Panc1 (cell line): ENCODE data around the gene TRNAU1AP. TPM values are rescaled to one million over a fixed set of nuclear protein-coding genes. Genes with fewer than 3 reads are reported as not detected.

Experiments
- ATAC-seq: fragments of 200-7000 bp; cut with Tn5 transposase; 2 replicates; pipeline ENCODE4 v1.9.1; 2020; ENCODE audit warnings: mild to moderate bottlenecking, moderate library complexity
- BruUV-seq: library from RNA; stranded (reverse); fragments of 400-500 nt; replicated peaks from 2 replicates; lab custom pipeline; 2021; lab: Mats Ljungman, UMichigan
- CTCF ChIA-PET: fragments of 300-600 bp; sonication (Branson Sonifier 250); formaldehyde crosslinking; loops from one replicate; lab custom pipeline; 2022; ENCODE audit warnings: antibody characterized with exemption; lab: Charles Lee
- POLR2A ChIA-PET: fragments of 300-600 bp; sonication (Branson Sonifier 250); formaldehyde crosslinking; loops from one replicate; lab custom pipeline; 2022; ENCODE audit warnings: antibody characterized with exemption; lab: Charles Lee
- DNase-seq: peaks from one replicate; pipeline ENCODE4 v3.0.0-alpha.2; 2010; ENCODE audit warnings: low read depth, low spot score
- H3K27ac ChIP-seq: 2 replicates; pipeline ENCODE4 v1.5.1; 2011; ENCODE audit warnings: mild to moderate bottlenecking, low read length, inconsistent platforms
- H3K27me3 ChIP-seq: fragments of 200-500 bp; sonication (Bioruptor generic); 2 replicates; pipeline ENCODE4 v1.6.0; 2014; ENCODE audit warnings: low read length, inconsistent platforms; ENCODE audit not compliant: control insufficient read depth, insufficient read depth
- H3K36me3 ChIP-seq: fragments of 200-500 bp; sonication (Bioruptor generic); 2 replicates; pipeline ENCODE4 v1.5.1; 2014; ENCODE audit warnings: inconsistent platforms, mild to moderate bottlenecking, low read length, moderate library complexity; ENCODE audit not compliant: control insufficient read depth, insufficient read depth
- H3K4me1 ChIP-seq: 2 replicates; pipeline ENCODE4 v1.5.1; 2011; ENCODE audit warnings: inconsistent platforms, mild to moderate bottlenecking, low read length, moderate library complexity; ENCODE audit not compliant: control insufficient read depth, insufficient read depth
- H3K4me3 ChIP-seq, 2 experiments: 2 replicates each; pipeline ENCODE4 v1.5.1; 2011 to 2012; ENCODE audit warnings: low read depth in 2 of 2, low read length in 2 of 2, mild to moderate bottlenecking in 2 of 2, inconsistent platforms in 1 of 2, moderate library complexity in 1 of 2
- H3K9me3 ChIP-seq: fragments of 200-500 bp; sonication (Bioruptor generic); 2 replicates; pipeline ENCODE4 v1.5.1; 2014; ENCODE audit warnings: low read depth, mild to moderate bottlenecking, inconsistent platforms, low read length, moderate library complexity; ENCODE audit not compliant: control insufficient read depth, insufficient read depth
- POLR2AphosphoS5 ChIP-seq: IDR thresholded peaks from 2 replicates; pipeline ENCODE4 v1.6.1; 2012; ENCODE audit warnings: mild to moderate bottlenecking, low read depth, low read length, moderate library complexity
- SIN3A ChIP-seq: IDR thresholded peaks from 2 replicates; pipeline ENCODE4 v1.6.1; 2012; ENCODE audit warnings: low read depth, mild to moderate bottlenecking, low read length, moderate library complexity, borderline replicate concordance; ENCODE audit not compliant: insufficient read depth
- TCF7L2 ChIP-seq: IDR thresholded peaks from 2 replicates; pipeline ENCODE4 v1.6.1; 2011; ENCODE audit warnings: mild to moderate bottlenecking, low read depth, low read length, inconsistent platforms
- in situ Hi-C: cut with HindIII; loops from 2 replicates; pipeline ENCODE4 v1.10.0; 2016; ENCODE audit warnings: low sequenced_read_pairs, low pct_unique_long_range_greater_than_20kb
- intact Hi-C: fragments of 100-400 bp; cut with micrococcal nuclease; formaldehyde crosslinking; loops from one replicate; pipeline ENCODE4 v1.10.0; 2022; ENCODE audit not compliant: unreplicated experiment
- total RNA-seq: library from RNA; stranded (reverse); gene quantifications from one replicate; pipeline ENCODE4 v1.2.1, GENCODE V29; 2021; ENCODE audit not compliant: unreplicated experiment
- TF ChIP-seq, protein P1 (sequence below): fragments of 450-650 bp; IDR thresholded peaks from 2 replicates; pipeline ENCODE4 v1.5.1; 2017; ENCODE audit warnings: mild to moderate bottlenecking
- TF ChIP-seq, protein P2 (sequence below), 2 experiments: IDR thresholded peaks; 2 replicates each; pipeline ENCODE4 v1.6.1; 2011 to 2012; ENCODE audit warnings: low read depth in 2 of 2, control low read depth in 1 of 2, low read length in 1 of 2, mild to moderate bottlenecking in 1 of 2, moderate library complexity in 1 of 2; ENCODE audit not compliant: insufficient read depth in 1 of 2

The TRNAU1AP gene
- total RNA-seq, 1 experiment from 2014 or later = 39.1 TPM

DNA sequence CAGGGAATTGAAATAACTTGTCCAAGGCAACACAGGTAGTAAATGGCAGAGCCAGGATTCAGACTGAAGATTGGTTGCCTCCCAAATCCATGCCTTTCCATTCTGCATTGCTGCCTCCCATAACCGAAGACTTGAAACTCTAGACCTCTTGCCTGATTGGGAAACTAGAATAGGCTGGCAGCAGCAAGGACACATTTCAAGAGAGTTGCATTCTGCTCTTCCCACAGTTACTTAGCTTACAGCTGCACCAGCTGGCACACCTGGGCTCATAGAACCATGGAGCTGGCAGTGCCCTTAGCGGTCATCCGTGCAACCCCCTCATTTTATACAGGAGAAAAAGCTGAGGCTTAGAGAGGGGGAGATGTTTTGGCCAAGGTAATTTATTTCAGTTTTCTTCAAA lies 8.0 kb downstream of the TRNAU1AP start:
- CTCF ChIA-PET = no interaction called here
- TF ChIP-seq, protein P1, sequence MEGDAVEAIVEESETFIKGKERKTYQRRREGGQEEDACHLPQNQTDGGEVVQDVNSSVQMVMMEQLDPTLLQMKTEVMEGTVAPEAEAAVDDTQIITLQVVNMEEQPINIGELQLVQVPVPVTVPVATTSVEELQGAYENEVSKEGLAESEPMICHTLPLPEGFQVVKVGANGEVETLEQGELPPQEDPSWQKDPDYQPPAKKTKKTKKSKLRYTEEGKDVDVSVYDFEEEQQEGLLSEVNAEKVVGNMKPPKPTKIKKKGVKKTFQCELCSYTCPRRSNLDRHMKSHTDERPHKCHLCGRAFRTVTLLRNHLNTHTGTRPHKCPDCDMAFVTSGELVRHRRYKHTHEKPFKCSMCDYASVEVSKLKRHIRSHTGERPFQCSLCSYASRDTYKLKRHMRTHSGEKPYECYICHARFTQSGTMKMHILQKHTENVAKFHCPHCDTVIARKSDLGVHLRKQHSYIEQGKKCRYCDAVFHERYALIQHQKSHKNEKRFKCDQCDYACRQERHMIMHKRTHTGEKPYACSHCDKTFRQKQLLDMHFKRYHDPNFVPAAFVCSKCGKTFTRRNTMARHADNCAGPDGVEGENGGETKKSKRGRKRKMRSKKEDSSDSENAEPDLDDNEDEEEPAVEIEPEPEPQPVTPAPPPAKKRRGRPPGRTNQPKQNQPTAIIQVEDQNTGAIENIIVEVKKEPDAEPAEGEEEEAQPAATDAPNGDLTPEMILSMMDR = no peak
- TF ChIP-seq, protein P2, sequence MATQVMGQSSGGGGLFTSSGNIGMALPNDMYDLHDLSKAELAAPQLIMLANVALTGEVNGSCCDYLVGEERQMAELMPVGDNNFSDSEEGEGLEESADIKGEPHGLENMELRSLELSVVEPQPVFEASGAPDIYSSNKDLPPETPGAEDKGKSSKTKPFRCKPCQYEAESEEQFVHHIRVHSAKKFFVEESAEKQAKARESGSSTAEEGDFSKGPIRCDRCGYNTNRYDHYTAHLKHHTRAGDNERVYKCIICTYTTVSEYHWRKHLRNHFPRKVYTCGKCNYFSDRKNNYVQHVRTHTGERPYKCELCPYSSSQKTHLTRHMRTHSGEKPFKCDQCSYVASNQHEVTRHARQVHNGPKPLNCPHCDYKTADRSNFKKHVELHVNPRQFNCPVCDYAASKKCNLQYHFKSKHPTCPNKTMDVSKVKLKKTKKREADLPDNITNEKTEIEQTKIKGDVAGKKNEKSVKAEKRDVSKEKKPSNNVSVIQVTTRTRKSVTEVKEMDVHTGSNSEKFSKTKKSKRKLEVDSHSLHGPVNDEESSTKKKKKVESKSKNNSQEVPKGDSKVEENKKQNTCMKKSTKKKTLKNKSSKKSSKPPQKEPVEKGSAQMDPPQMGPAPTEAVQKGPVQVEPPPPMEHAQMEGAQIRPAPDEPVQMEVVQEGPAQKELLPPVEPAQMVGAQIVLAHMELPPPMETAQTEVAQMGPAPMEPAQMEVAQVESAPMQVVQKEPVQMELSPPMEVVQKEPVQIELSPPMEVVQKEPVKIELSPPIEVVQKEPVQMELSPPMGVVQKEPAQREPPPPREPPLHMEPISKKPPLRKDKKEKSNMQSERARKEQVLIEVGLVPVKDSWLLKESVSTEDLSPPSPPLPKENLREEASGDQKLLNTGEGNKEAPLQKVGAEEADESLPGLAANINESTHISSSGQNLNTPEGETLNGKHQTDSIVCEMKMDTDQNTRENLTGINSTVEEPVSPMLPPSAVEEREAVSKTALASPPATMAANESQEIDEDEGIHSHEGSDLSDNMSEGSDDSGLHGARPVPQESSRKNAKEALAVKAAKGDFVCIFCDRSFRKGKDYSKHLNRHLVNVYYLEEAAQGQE (IDR thresholded peaks at IDR 0.05; ENCODE audit: insufficient read depth in 1 of 2, low read depth in 2 of 2, low read length in 1 of 2) = no peak
- TF ChIP-seq TCF7L2 (no peak), SIN3A (no peak), POLR2AphosphoS5 (no peak)
- intact Hi-C loops (no loop called here), in situ Hi-C loops (no loop called here)
- Histone ChIP-seq H3K4me3 (no peak overlapping the region), H3K27me3 (no peaks in the 10 kb centered on the region), H3K36me3 (peaks cover 11% of the 10 kb centered on the region), H3K27ac (no peak overlapping the region), H3K4me1 (no peaks in the 10 kb centered on the region), H3K9me3 (no peaks in the 10 kb centered on the region)
- POLR2A ChIA-PET = interaction anchor here (0.6 kb wide), 2 partner anchors 15 to 533 kb away, joined by 3 to 6 read pairs; no protein-coding TSS in a partner anchor
- no TSS peak for BruUV-seq
- ATAC-seq (0 out of 2 replicates have a peak, but pooled peaks have one; percentile 26), DNase-seq (no peak)

DNA sequence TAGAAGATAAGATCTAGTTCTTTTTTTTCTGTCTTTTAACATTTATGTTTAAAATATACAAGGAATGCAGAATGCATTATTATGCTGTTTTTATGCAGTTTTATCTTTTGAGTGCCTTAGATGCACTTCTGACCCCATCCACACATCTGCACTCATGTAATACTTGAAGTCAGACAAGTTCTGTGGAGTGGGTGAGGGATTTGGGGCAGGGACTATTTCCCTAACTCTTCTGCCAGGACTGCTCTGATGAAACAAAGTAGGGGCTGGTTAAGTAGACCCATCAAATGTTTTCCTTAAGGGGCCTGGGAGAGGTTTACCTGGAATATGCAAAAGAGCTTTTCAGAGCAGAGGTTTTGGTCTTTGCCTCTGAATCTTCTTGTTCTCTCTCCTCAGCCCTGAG lies 11.4 kb downstream of the TRNAU1AP start:
- H3K36me3 ChIP-seq = peaks cover 15% of the 10 kb centered on the region
- H3K27ac ChIP-seq = no peak overlapping the region
- no TSS peak for BruUV-seq
- POLR2A ChIA-PET = no interaction called here
- no peak for ATAC-seq
- H3K9me3 ChIP-seq = no peaks in the 10 kb centered on the region
- intact Hi-C loops = no loop called here
- in situ Hi-C loops = no loop called here
- H3K4me3 ChIP-seq = no peak overlapping the region
- CTCF ChIA-PET = no interaction called here
- no peak for DNase-seq
- H3K27me3 ChIP-seq = no peaks in the 10 kb centered on the region
- TF ChIP-seq SIN3A (no peak), TCF7L2 (no peak), POLR2AphosphoS5 (no peak)
- TF ChIP-seq, protein P2 (IDR thresholded peaks at IDR 0.05; ENCODE audit: insufficient read depth in 1 of 2, low read depth in 2 of 2, low read length in 1 of 2) = no peak
- TF ChIP-seq, protein P1 = no peak
- H3K4me1 ChIP-seq = no peaks in the 10 kb centered on the region
